WERI-Rb-1 (cell line): ENCODE measurements around the gene CBX3.
"Not testable (repeated sequence)": the region's sequence is repeated elsewhere in the genome, so short reads cannot be mapped to it uniquely, and the experiment has no call there.

Experiments used
- DNase-seq: peaks from one replicate; pipeline ENCODE4 v3.0.0-alpha.2; 2020
- H3K27ac ChIP-seq: fragments of 250-450 bp; sonication (Bioruptor Pico); 2 replicates; pipeline ENCODE4 v1.5.1; 2020; ENCODE audit warnings: mild to moderate bottlenecking, moderate library complexity
- H3K27me3 ChIP-seq: fragments of 250-450 bp; sonication (Bioruptor Pico); 2 replicates; pipeline ENCODE4 v1.5.1; 2021; ENCODE audit warnings: mild to moderate bottlenecking, low read depth, moderate library complexity; ENCODE audit not compliant: insufficient read depth, severe bottlenecking
- H3K36me3 ChIP-seq: fragments of 250-450 bp; sonication (Bioruptor Pico); 2 replicates; pipeline ENCODE4 v1.5.1; 2020; ENCODE audit warnings: mild to moderate bottlenecking, moderate library complexity
- H3K4me3 ChIP-seq: 2 replicates; pipeline ENCODE4 v1.5.1; 2011; ENCODE audit warnings: low read depth, mild to moderate bottlenecking, control low read depth, low read length
- H3K9me3 ChIP-seq: fragments of 250-450 bp; sonication (Bioruptor Pico); 2 replicates; pipeline ENCODE4 v1.5.1; 2021; ENCODE audit warnings: mild to moderate bottlenecking, moderate library complexity; ENCODE audit not compliant: severe bottlenecking
- TF ChIP-seq, protein P1 (sequence below): IDR thresholded peaks from 2 replicates; pipeline ENCODE4 v1.5.1; 2011; ENCODE audit warnings: low read depth, mild to moderate bottlenecking, control low read depth, inconsistent platforms, low read length

Gene CBX3

DNA sequence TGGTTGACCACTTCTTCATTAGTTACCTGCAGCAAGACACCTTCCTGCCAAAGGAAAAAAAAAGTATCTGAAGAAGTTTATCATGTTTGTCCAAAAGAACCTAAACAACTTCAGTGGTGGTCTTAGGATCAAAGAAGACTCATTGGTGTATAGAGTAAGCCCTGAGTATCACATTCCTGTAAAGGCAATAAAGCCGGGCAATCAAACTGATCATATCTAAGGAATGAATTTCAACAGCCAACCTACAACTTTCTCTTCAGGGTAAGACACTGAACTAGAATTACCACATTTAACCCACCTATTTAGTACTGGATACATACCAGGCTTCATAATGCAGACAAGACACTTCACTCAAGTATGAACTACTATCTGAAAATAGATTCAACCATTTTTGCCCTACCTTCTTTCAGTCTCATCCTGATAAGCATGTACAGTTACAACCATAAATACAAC is 11.1 kb upstream of the CBX3 start:
- Histone ChIP-seq H3K36me3 (peaks cover 76% of the 10 kb centered on the region), H3K9me3 (no peaks in the 10 kb centered on the region), H3K27me3 (no peaks in the 10 kb centered on the region), H3K4me3 (no peak overlapping the region), H3K27ac (no peak overlapping the region)
- DNase-seq: no peak
- TF ChIP-seq, protein P1, sequence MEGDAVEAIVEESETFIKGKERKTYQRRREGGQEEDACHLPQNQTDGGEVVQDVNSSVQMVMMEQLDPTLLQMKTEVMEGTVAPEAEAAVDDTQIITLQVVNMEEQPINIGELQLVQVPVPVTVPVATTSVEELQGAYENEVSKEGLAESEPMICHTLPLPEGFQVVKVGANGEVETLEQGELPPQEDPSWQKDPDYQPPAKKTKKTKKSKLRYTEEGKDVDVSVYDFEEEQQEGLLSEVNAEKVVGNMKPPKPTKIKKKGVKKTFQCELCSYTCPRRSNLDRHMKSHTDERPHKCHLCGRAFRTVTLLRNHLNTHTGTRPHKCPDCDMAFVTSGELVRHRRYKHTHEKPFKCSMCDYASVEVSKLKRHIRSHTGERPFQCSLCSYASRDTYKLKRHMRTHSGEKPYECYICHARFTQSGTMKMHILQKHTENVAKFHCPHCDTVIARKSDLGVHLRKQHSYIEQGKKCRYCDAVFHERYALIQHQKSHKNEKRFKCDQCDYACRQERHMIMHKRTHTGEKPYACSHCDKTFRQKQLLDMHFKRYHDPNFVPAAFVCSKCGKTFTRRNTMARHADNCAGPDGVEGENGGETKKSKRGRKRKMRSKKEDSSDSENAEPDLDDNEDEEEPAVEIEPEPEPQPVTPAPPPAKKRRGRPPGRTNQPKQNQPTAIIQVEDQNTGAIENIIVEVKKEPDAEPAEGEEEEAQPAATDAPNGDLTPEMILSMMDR: no peak

DNA sequence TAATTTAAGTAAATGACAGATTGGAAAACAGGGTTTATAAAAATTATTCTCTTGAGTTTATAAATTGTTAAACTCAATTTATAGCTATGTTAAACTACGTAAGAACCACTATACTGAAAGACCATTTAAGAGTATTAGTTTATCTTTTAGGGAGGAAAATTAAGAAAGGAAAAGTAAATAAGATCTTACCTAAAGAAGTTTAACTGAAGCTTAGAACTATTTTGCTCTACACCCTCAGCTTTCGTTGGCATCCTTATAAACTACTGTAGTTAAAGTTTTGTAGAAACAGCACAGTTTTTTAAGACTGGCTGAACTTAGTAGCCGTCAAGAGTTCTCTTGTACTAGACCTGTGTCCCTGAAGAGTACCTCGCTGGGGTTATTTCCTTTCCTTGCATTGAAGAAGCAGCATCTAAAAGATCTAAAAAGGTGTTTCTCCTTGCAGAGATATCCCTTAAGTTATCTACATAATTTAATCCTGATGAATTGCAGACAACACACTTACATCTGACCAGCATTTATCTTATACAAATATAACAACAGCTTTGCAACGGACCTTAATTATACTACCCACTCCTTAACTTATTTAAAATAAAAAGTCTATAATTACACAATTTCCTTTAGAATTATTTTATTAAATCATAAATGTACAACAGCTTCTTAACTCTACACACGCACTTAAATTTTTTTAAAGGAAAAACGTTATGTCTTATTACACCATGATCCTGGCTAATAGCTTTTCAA is 10.1 kb upstream of the CBX3 start:
- TF ChIP-seq, protein P1: no peak
- Histone ChIP-seq H3K9me3 (no peaks in the 10 kb centered on the region), H3K27ac (no peak overlapping the region), H3K27me3 (no peaks in the 10 kb centered on the region), H3K36me3 (peaks cover 86% of the 10 kb centered on the region), H3K4me3 (no peak overlapping the region)
- no peak for DNase-seq

DNA sequence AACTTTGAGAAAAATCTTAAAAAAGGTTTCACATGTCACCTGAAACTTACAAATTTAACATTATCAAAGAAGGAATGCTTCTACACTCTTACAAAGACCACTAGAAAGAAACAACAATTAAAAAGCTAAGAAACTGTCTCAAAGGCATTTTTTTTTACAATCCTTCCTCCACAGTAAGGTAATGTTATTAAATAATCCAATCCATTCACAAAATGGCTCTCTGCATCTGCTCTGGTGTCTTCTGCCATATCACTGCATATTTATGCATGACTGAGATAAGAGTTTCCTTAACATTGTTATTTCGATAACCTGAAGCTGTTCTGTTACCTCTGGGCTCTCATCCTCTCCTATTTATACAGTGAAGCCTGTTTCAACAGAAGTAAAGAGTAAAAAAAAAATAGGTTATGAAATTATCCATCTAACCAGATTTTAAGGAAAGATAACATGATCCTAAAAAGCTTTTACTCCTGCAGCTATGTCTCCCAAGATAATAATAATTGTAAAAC is 9.5 kb upstream of the CBX3 start:
- H3K27ac ChIP-seq: no peak overlapping the region
- no peaks in the 10 kb centered on the region for H3K9me3 ChIP-seq
- H3K27me3 ChIP-seq: no peaks in the 10 kb centered on the region
- no peak for DNase-seq
- peaks cover 92% of the 10 kb centered on the region for H3K36me3 ChIP-seq
- no peak overlapping the region for H3K4me3 ChIP-seq
- TF ChIP-seq, protein P1: no peak

DNA sequence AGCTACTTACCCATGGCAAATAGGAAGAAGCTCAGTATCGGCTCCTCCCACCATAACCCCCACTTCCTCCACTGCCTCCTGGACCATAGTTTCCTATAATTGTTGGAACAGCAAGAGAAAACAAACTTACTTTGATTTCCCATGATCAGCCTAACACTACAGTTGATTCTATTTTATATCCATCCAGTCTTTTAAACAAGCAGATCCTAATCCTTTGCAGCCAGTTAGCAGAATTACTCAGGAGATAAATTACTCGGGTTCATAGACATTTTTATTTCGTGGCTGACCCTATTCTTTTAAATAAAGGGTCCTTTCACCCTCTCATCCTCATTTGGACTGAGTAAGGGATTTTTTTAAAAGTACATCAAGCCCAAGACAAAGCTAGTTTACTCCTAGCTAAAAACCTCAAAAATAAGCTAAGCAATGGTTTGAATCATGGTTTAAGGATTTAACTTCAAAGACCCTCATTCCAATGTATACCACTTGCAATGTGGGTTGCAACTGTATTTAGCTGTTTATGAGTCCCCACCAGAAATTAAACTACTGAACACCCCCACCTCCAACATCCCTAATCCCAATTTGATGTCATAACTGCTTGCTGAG is 9.0 kb upstream of the CBX3 start:
- H3K36me3 ChIP-seq: peaks cover 98% of the 10 kb centered on the region
- H3K27ac ChIP-seq: no peak overlapping the region; the same call in 1 of the 2 replicates
- TF ChIP-seq, protein P1: no peak

DNA sequence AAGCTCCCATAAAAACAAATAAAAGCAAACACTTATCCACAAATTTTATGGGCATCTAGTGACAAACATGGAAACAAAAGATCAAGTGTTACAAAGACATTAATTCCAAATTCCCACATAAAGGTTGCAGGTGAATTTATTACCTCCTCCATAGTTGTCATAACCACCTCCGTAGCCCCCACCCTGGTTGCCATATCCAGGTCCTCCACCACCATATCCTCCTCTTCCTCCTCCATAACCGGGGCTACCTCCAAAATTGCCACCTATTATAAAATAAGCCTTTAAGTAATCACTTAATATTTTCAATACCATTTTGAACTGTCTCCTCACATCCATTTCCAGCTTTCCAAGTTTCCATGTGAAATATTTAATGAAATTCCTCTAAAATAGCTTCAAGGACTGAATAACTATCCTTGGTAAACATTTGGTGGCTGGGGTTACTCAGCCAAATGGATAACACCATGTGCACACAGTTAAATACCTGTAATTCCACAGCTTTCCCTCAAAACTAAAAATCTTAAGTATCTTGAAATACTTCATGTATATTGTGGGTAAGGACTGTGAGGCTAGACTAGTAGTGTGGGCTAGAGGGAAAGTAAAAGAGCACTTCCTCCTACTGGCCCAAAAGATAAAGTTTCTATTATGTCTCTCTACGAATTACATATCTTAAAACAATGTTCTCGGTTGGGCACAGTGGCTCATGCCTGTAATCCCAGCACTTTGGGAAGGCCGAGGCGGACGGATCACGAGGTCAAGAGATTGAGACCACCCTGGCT is 7.9 kb upstream of the CBX3 start:
- TF ChIP-seq, protein P1: no peak
- no peak overlapping the region for H3K4me3 ChIP-seq
- no peak overlapping the region for H3K27ac ChIP-seq
- H3K27me3 ChIP-seq: no peaks in the 10 kb centered on the region
- H3K9me3 ChIP-seq: no peaks in the 10 kb centered on the region
- DNase-seq: no peak
- peaks cover 99% of the 10 kb centered on the region for H3K36me3 ChIP-seq

More for the DNA sequence above, 9.0 kb upstream of the CBX3 start:
- Histone ChIP-seq H3K9me3 (no peaks in the 10 kb centered on the region), H3K4me3 (no peak overlapping the region), H3K27me3 (no peaks in the 10 kb centered on the region)
- DNase-seq: no peak

DNA sequence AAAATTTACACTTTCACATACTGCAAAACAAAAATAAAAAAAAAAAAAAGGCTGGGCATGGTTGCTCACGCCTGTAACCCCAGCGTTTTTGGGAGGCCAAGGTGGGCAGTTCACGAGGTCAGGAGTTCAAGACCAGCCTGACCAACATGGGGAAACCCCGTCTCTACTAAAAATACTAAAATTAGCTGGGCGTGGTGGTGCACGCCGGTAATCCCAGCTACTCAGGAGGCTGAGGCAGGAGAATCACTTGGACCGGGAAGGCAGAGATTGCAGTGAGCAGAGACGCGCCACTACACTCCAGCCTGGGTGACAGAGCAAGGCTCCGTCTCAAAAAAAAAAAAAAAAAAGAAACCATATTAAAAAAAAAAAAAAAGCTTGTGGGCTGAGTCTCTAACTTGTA is 6.8 kb upstream of the CBX3 start:
- not testable (repeated sequence) for H3K4me3 ChIP-seq

More for the DNA sequence above, 6.8 kb upstream of the CBX3 start:
- not testable (repeated sequence) for H3K27ac ChIP-seq, H3K9me3 ChIP-seq, H3K27me3 ChIP-seq, DNase-seq
- peaks cover 99% of the 10 kb centered on the region for H3K36me3 ChIP-seq
